ENCODE results near the gene MARCHF10.

MARCHF10 gene

DNA sequence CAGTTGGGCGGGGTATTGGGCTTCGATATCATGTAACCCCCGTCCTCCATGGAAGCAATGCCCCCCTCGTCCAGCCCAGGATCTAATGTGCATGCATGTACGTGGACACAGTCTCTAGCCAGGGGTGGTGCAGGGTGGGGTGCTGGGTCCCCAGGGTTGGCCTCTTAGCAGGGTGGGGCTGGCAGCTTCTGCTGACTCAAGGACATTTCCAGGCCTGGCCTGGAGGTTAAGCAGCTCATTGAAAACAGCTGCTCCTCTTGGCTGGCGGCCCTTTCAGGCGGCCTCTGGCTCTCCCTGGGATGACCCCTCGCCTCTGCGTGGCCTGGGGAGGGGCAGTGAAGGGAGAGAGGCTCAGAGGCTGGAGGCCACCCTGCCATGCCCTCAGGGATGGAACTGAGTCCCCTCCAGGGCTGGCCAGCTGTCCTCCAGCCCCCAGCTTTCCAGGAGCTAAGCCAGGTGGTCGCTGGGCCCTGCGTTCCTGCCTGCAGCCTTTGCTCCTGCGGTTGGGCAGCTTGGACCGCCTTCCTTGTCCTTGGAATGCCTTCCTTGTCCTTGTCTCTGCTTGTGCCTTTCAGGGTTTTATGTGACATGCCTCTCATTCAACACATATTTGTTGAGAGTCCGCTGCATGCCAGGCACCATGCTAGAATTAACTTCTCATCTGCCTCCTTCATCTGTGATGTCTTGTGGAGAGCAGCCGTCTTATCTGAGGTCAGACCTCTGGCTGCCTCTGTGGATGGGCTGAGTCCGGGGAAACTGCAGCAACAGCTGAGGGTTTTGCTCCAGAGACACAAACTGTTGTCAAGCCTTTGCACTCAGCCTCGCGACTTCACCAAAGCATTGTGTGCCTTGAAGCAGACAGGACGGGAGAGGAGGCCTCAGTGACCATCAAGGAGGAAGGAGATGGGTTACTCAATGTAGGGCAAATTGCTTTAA lies 154.0 kb downstream of the MARCHF10 start:
- DNase-seq = peak in 1 of 2 experiments; percentile 26

GRCh38 chr17:62653002-62653825 lies 154.9 kb downstream of the MARCHF10 start:
- DNase-seq = peak; percentile 96 to 97

- peak; percentile 37 to 47 for DNase-seq
These were observed 155.7 kb downstream of the MARCHF10 start for GRCh38 chr17:62652251-62653001.

All from activated CD4-positive, alpha-beta T cell treated with anti-CD3 and anti-CD28 coated beads, Interleukin-2, amount 50 U/mL, for 48 hours (primary cell).